Activated CD4-positive, alpha-beta T cell treated with anti-CD3 and anti-CD28 coated beads, Interleukin-2, amount 10 ng/mL, durations not matched to agents 24 days and 14 days (primary cell): ENCODE measurements around the gene ZBTB47. TPM values are rescaled to one million over a fixed set of nuclear protein-coding genes. Genes with fewer than 3 reads are reported as not detected.

Experiments
- DNase-seq: peaks from one replicate; pipeline ENCODE4 v3.0.0; 2022
- H3K27ac Mint-ChIP-seq: one replicate; pipeline ENCODE4 v1.8.0; 2022; ENCODE audit warnings: mild to moderate bottlenecking, mixed read lengths
- H3K27me3 Mint-ChIP-seq: one replicate; pipeline ENCODE4 v1.8.0; 2022; ENCODE audit warnings: mixed read lengths
- H3K36me3 Mint-ChIP-seq: one replicate; pipeline ENCODE4 v1.8.0; 2022; ENCODE audit warnings: low read depth, mild to moderate bottlenecking, mixed read lengths
- H3K4me1 Mint-ChIP-seq: one replicate; pipeline ENCODE4 v1.8.0; 2021; ENCODE audit warnings: mixed read lengths
- H3K4me3 Mint-ChIP-seq: one replicate; pipeline ENCODE4 v1.8.0; 2022; ENCODE audit warnings: mild to moderate bottlenecking, moderate library complexity, mixed read lengths
- H3K9me3 Mint-ChIP-seq: one replicate; pipeline ENCODE4 v1.8.0; 2021; ENCODE audit warnings: mixed read lengths
- intact Hi-C: fragments of 100-400 bp; cut with micrococcal nuclease; formaldehyde crosslinking; loops from one replicate; pipeline ENCODE4 v1.15.1; 2023
- total RNA-seq: library from RNA; stranded (reverse); gene quantifications from 2 replicates; pipeline ENCODE4 v1.2.3, GENCODE V29; 2022

The ZBTB47 gene
- total RNA-seq, 1 donor from 2014 or later, result 1.0 TPM

DNA sequence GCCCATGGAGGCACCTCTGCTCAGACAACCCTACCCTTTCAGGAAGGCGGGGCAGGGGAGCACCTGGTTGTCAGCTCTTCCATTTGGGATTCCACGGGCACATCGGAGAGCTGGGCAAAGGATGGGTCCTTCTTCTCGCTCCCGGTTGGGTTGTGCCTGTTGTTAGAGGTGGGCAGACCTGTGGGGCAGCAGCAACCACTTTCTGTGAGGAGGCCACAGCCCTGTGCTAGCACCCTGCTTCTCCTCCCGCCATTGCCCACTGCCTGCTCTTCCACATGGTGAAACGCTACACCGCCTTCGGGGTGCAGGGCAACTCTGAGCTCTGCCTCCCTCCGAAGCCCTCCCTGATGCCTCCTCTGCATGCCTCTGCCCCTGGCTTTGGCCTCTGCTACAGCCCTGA is 56.1 kb downstream of the ZBTB47 start:
- no peaks in the 10 kb centered on the region for H3K36me3 Mint-ChIP-seq
- H3K27me3 Mint-ChIP-seq, result no peaks in the 10 kb centered on the region
- H3K9me3 Mint-ChIP-seq, result no peaks in the 10 kb centered on the region
- no peaks in the 10 kb centered on the region for H3K4me1 Mint-ChIP-seq
- no peak for DNase-seq
- H3K27ac Mint-ChIP-seq, result no peak overlapping the region
- no peak overlapping the region for H3K4me3 Mint-ChIP-seq
- intact Hi-C loops, result no loop called here

GRCh38 chr3:42710323-42711021 is 57.0 kb downstream of the ZBTB47 start:
- H3K36me3 Mint-ChIP-seq, result no peaks in the 10 kb centered on the region
- no peak overlapping the region for H3K27ac Mint-ChIP-seq
- no peak overlapping the region for H3K4me3 Mint-ChIP-seq
- no peaks in the 10 kb centered on the region for H3K4me1 Mint-ChIP-seq
- intact Hi-C loops, result no loop called here
- no peaks in the 10 kb centered on the region for H3K27me3 Mint-ChIP-seq
- DNase-seq, result no peak
- no peaks in the 10 kb centered on the region for H3K9me3 Mint-ChIP-seq

GRCh38 chr3:42711491-42712343 is 58.2 kb downstream of the ZBTB47 start:
- Mint-ChIP-seq H3K36me3 (no peaks in the 10 kb centered on the region), H3K27me3 (no peaks in the 10 kb centered on the region)

GRCh38 chr3:42712344-42712648 is 58.8 kb downstream of the ZBTB47 start:
- H3K27ac Mint-ChIP-seq, result no peak overlapping the region
- intact Hi-C loops, result no loop called here
- no peak overlapping the region for H3K4me3 Mint-ChIP-seq
- H3K27me3 Mint-ChIP-seq, result no peaks in the 10 kb centered on the region
- H3K9me3 Mint-ChIP-seq, result no peaks in the 10 kb centered on the region
- no peak for DNase-seq
- H3K4me1 Mint-ChIP-seq, result no peaks in the 10 kb centered on the region
- H3K36me3 Mint-ChIP-seq, result no peaks in the 10 kb centered on the region

More at GRCh38 chr3:42711491-42712343, 58.2 kb downstream of the ZBTB47 start:
- DNase-seq, result no peak
- no peaks in the 10 kb centered on the region for H3K4me1 Mint-ChIP-seq
- H3K4me3 Mint-ChIP-seq, result no peak overlapping the region
- H3K9me3 Mint-ChIP-seq, result no peaks in the 10 kb centered on the region
- intact Hi-C loops, result no loop called here
- no peak overlapping the region for H3K27ac Mint-ChIP-seq

DNA sequence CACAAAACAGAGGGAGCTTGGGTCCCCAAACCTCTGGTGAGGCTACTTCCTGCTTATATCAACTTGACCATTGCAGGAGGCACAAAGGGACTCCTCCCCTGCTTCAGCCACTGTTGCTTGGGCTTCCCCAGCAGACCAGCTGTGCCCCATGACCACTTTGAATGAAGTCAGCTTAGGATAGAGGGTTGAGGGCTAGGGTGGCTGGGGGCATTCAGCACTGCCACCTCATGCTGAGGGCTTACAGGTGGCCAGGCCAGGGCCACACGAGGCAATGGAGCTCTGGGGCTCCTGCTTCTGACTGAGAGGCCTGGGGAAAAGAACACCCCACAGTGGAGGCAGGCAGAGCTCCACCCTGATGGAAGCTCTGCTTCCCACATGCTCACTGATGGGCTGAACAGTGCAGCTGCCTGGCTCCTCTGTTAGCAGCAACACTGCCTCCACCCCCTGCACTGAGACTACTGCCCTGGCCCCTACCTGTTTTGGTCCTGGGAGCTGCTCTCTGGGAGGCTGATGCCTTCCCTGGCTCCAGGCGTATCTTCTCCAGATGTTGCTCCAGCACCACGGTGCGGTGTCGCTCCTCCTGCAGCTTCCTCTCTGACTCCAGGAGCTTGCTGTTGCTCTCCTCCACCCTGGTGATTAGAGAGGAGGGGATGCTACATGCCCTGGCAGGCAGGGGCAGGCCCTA is 59.3 kb downstream of the ZBTB47 start:
- intact Hi-C loops, result no loop called here
- Mint-ChIP-seq H3K4me1 (no peaks in the 10 kb centered on the region), H3K9me3 (no peaks in the 10 kb centered on the region), H3K4me3 (no peak overlapping the region), H3K27ac (no peak overlapping the region), H3K36me3 (no peaks in the 10 kb centered on the region), H3K27me3 (no peaks in the 10 kb centered on the region)
- DNase-seq, result no peak

DNA sequence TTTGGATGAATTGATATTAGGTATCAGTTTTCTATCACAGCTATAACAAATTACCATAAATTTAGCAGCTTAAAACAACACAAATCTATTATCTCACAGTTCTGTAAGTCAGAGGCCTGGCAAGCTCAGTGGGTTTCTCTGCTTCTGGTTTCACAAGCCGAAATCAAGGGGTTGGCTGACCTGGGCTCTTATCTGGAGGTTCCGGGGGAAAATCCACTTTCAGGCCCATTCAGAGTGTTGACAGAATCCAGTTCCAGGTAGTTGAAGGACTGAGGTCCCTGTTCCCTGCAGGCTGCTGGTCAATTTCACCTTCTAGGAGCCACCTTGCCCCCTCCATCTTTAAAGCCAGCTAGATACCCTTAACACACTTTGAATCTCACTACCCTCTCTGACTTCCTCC is 60.2 kb downstream of the ZBTB47 start:
- H3K27ac Mint-ChIP-seq, result no peak overlapping the region
- H3K27me3 Mint-ChIP-seq, result no peaks in the 10 kb centered on the region
- no peaks in the 10 kb centered on the region for H3K9me3 Mint-ChIP-seq
- intact Hi-C loops, result no loop called here
- no peaks in the 10 kb centered on the region for H3K36me3 Mint-ChIP-seq
- no peak overlapping the region for H3K4me3 Mint-ChIP-seq
- no peaks in the 10 kb centered on the region for H3K4me1 Mint-ChIP-seq
- DNase-seq, result no peak

DNA sequence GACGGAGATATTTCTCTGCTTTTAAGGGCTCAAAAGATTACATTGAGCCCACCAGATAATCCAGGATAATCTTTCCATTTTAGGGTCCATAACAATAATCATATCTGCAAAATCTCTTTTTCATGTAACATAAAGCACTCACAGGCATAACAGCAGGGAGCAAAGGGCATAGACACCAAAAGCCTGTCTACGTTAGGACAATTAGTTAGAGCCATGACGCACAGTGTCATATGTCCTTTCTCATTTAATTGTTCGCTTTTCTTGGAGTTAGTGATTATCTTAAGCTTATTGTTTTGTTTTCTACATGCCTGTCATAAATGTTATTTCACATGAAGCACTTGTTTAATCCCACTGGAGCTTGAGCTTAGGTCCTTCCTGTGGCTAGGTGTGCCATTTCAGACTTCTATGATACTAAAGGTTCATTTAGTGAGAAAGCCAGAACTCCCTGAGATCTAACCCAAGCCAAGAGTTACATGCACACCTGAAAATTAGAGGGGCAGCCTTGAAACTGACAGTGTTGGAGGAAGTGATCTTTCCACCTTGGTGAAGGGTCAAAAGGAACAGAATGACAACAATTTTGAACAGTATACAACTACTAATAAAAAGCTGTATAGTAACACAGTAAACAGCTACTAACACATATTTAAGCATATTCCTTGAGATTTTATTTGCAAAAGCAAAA is 60.8 kb downstream of the ZBTB47 start:
- no peaks in the 10 kb centered on the region for H3K4me1 Mint-ChIP-seq
- no peaks in the 10 kb centered on the region for H3K27me3 Mint-ChIP-seq
- no peak for DNase-seq
- no peaks in the 10 kb centered on the region for H3K36me3 Mint-ChIP-seq
- H3K4me3 Mint-ChIP-seq, result no peak overlapping the region
- no peaks in the 10 kb centered on the region for H3K9me3 Mint-ChIP-seq
- intact Hi-C loops, result no loop called here
- H3K27ac Mint-ChIP-seq, result no peak overlapping the region

Other genes with a start within 250 kb of the ZBTB47 start
- not detected in 2 replicates for gene LYZL4, start 243.1 kb upstream of the ZBTB47 start, total RNA-seq
- 0.68 and 0.80 TPM in 2 replicates for gene VIPR1, start 151.1 kb upstream of the ZBTB47 start, total RNA-seq
- 36.3 and 39.6 TPM in 2 replicates for gene SEC22C, start 71.7 kb upstream of the ZBTB47 start, total RNA-seq
- 66.6 and 66.8 TPM in 2 replicates for gene SS18L2, start 62.8 kb upstream of the ZBTB47 start, total RNA-seq
- 79.5 and 80.9 TPM in 2 replicates for gene NKTR, start 53.0 kb upstream of the ZBTB47 start, total RNA-seq
- gene KLHL40, start 31.8 kb downstream of the ZBTB47 start, total RNA-seq, result not detected in 2 replicates
- gene HHATL, start 49.1 kb downstream of the ZBTB47 start, total RNA-seq, result not detected in 2 replicates
- gene CCDC13, start 119.6 kb downstream of the ZBTB47 start, total RNA-seq, result 0.16 TPM in 1 of 2 replicates, not detected in the other
- gene HIGD1A, start 150.8 kb downstream of the ZBTB47 start, total RNA-seq, result 88.6 and 91.6 TPM in 2 replicates
- 0.42 and 0.69 TPM in 2 replicates for gene ACKR2, start 155.7 kb downstream of the ZBTB47 start, total RNA-seq
- not detected in 2 replicates for gene CYP8B1, start 222.2 kb downstream of the ZBTB47 start, total RNA-seq